ENCODE measurements around the gene NFYB. TPM values are rescaled to one million over a fixed set of nuclear protein-coding genes. Genes with fewer than 3 reads are reported as not detected.
"Not testable (repeated sequence)": the region's sequence is repeated elsewhere in the genome, so short reads cannot be mapped to it uniquely, and the experiment has no call there.

The NFYB gene
- total RNA-seq, 1 donor from 2014 or later: 24.7 TPM

- TF ChIP-seq, protein P1, sequence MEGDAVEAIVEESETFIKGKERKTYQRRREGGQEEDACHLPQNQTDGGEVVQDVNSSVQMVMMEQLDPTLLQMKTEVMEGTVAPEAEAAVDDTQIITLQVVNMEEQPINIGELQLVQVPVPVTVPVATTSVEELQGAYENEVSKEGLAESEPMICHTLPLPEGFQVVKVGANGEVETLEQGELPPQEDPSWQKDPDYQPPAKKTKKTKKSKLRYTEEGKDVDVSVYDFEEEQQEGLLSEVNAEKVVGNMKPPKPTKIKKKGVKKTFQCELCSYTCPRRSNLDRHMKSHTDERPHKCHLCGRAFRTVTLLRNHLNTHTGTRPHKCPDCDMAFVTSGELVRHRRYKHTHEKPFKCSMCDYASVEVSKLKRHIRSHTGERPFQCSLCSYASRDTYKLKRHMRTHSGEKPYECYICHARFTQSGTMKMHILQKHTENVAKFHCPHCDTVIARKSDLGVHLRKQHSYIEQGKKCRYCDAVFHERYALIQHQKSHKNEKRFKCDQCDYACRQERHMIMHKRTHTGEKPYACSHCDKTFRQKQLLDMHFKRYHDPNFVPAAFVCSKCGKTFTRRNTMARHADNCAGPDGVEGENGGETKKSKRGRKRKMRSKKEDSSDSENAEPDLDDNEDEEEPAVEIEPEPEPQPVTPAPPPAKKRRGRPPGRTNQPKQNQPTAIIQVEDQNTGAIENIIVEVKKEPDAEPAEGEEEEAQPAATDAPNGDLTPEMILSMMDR (IDR thresholded peaks at IDR 0.05): no peak
- H3K4me1 Mint-ChIP-seq (ENCODE audit: low read depth): no peaks in the 10 kb centered on the region
- no peak for DNase-seq (ENCODE audit: low spot score)
- H3K4me3 Mint-ChIP-seq (ENCODE audit: unreplicated experiment): no peak overlapping the region
- H3K36me3 Mint-ChIP-seq (ENCODE audit: low read depth): no peaks in the 10 kb centered on the region
- no peaks in the 10 kb centered on the region for H3K27me3 Mint-ChIP-seq (ENCODE audit: low read depth)
- no peak overlapping the region for H3K27ac Mint-ChIP-seq (ENCODE audit: unreplicated experiment)
- H3K9me3 Mint-ChIP-seq (ENCODE audit: low read depth): no peaks in the 10 kb centered on the region
Measured at GRCh38 chr12:104167519-104168458, 29.8 kb upstream of the NFYB start.

GRCh38 chr12:104166465-104166864, 28.5 kb upstream of the NFYB start:
- Mint-ChIP-seq H3K27ac (ENCODE audit: unreplicated experiment) (peak overlapping the region; percentile 41), H3K9me3 (ENCODE audit: low read depth) (no peaks in the 10 kb centered on the region), H3K4me1 (ENCODE audit: low read depth) (no peaks in the 10 kb centered on the region), H3K36me3 (ENCODE audit: low read depth) (no peaks in the 10 kb centered on the region), H3K4me3 (ENCODE audit: unreplicated experiment) (no peak overlapping the region), H3K27me3 (ENCODE audit: low read depth) (no peaks in the 10 kb centered on the region)
- TF ChIP-seq, protein P1 (IDR thresholded peaks at IDR 0.05): no peak
- DNase-seq (ENCODE audit: low spot score): no peak

DNA sequence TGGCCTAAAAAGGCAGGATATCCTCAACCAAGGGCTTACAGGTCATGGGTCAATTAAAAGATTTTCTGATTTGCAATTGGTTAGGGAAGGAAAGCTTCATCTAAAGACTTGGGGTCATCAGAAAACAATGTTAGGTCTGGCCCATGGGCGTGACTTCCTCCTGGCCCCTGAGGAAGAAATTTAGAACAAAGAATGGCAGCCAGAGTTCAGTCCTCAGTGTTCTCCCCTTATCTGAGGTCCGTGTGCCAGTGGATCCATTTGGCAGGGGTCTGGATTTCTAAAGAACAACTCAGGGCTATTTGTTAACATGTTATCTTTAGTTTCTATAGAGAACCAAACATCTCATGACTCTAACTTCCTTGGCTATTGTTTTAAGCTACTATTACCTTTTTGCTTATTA, 27.8 kb upstream of the NFYB start:
- TF ChIP-seq, protein P1 (IDR thresholded peaks at IDR 0.05): no peak
- Mint-ChIP-seq H3K36me3 (ENCODE audit: low read depth) (no peaks in the 10 kb centered on the region), H3K27me3 (ENCODE audit: low read depth) (no peaks in the 10 kb centered on the region), H3K27ac (ENCODE audit: unreplicated experiment) (no peak overlapping the region), H3K4me1 (ENCODE audit: low read depth) (no peaks in the 10 kb centered on the region), H3K9me3 (ENCODE audit: low read depth) (no peaks in the 10 kb centered on the region), H3K4me3 (ENCODE audit: unreplicated experiment) (no peak overlapping the region)
- no peak for DNase-seq (ENCODE audit: low spot score)

DNA sequence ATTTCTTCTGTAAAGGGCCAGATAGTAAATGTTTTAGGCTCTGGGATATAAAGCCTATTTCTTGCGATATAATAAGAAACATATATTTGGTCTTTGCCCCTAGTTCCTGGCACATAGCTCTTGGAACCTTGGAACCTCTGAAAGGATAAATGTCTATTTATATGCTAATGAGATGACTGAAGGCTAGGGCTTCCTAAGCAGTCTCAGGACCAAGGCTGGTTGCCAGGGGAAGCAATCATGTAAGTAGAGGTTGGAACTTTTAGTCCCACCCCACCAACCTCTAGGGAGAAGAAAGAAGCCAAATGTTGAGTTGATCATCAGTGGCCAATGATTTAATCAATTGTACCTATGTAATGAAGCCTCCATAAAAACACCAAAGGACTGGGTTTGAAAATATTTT, 26.6 kb upstream of the NFYB start:
- no peaks in the 10 kb centered on the region for H3K27me3 Mint-ChIP-seq (ENCODE audit: low read depth)
- H3K27ac Mint-ChIP-seq (ENCODE audit: unreplicated experiment): no peak overlapping the region
- TF ChIP-seq, protein P1 (IDR thresholded peaks at IDR 0.05): no peak
- H3K4me3 Mint-ChIP-seq (ENCODE audit: unreplicated experiment): no peak overlapping the region
- no peaks in the 10 kb centered on the region for H3K36me3 Mint-ChIP-seq (ENCODE audit: low read depth)
- H3K4me1 Mint-ChIP-seq (ENCODE audit: low read depth): no peaks in the 10 kb centered on the region
- H3K9me3 Mint-ChIP-seq (ENCODE audit: low read depth): no peaks in the 10 kb centered on the region
- DNase-seq (ENCODE audit: low spot score): no peak

DNA sequence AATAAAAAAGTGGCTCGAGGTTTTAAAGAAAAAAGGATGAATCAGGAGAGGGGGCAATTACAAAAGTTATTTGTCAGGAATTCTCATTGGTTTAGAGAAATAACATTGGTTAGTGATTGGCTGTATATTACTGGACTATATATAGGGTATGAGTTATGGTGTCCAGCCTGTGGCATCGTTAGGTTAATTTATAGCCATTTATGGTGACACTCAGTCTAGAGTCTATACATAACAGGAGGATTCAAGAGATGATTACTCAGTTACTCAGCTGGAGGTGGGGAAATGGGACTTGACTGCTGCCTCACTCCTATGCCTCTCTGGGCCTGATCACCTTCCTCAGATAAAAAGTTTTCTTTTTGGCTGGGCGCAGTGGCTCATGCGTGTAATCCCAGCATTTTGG, 25.6 kb upstream of the NFYB start:
- Mint-ChIP-seq H3K9me3 (ENCODE audit: low read depth) (no peaks in the 10 kb centered on the region), H3K4me1 (ENCODE audit: low read depth) (no peaks in the 10 kb centered on the region), H3K4me3 (ENCODE audit: unreplicated experiment) (no peak overlapping the region), H3K27ac (ENCODE audit: unreplicated experiment) (no peak overlapping the region), H3K36me3 (ENCODE audit: low read depth) (no peaks in the 10 kb centered on the region), H3K27me3 (ENCODE audit: low read depth) (no peaks in the 10 kb centered on the region)
- TF ChIP-seq, protein P1 (IDR thresholded peaks at IDR 0.05): no peak
- no peak for DNase-seq (ENCODE audit: low spot score)

- not testable (repeated sequence) for H3K27ac Mint-ChIP-seq (ENCODE audit: unreplicated experiment); H3K36me3 Mint-ChIP-seq (ENCODE audit: low read depth); H3K9me3 Mint-ChIP-seq (ENCODE audit: low read depth); H3K4me3 Mint-ChIP-seq (ENCODE audit: unreplicated experiment); DNase-seq (ENCODE audit: low spot score); H3K27me3 Mint-ChIP-seq (ENCODE audit: low read depth); H3K4me1 Mint-ChIP-seq (ENCODE audit: low read depth)
Measured at GRCh38 chr12:104163028-104163427, 25.0 kb upstream of the NFYB start.

Measured in chondrocyte (in vitro differentiated cells).